LNCAP (cell line): Measurements from ENCODE around the gene RBM20.

Experiments
- CTCF ChIP-seq: fragments of 450-650 bp; IDR thresholded peaks from 2 replicates; pipeline ENCODE4 v1.5.1; 2017; ENCODE audit warnings: mild to moderate bottlenecking

RBM20 gene

DNA sequence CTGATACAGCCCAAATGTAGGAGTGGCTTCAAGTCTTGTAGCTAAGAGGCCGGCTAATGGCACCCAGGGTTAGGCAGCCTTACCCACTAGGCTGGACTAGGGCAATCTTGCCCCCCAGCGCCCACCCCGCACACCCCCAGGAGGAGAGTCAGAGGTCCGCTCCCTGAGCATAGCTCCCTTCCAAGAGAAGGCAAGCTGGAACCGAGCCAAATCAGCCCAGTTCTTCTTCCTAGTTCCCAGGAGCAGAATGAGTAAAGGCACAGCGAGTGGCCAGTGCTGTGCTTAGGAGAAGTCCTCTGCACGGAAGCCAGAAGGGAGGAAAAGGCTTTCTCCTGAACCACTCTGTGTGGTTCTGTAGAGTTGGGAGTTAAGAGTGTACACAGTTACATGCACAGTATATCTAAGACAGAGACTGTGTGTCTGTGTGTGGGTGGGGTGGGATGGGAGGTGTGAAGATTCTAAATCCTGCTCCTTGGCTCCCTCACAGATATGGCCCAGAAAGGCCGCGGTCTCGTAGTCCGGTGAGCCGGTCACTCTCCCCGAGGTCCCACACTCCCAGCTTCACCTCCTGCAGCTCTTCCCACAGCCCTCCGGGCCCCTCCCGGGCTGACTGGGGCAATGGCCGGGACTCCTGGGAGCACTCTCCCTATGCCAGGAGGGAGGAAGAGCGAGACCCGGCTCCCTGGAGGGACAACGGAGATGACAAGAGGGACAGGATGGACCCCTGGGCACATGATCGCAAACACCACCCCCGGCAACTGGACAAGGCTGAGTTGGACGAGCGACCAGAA is 167.8 kb downstream of the RBM20 start:
- TF ChIP-seq CTCF, result no peak

DNA sequence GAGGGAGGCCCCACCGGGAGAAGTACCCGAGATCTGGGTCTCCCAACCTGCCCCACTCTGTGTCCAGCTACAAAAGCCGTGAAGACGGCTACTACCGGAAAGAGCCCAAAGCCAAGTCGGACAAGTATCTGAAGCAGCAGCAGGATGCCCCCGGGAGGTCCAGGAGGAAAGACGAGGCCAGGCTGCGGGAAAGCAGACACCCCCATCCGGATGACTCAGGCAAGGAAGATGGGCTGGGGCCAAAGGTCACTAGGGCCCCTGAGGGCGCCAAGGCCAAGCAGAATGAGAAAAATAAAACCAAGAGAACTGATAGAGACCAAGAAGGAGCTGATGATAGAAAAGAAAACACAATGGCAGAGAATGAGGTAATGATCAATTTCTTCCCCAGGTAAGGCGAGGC is 168.4 kb downstream of the RBM20 start:
- TF ChIP-seq CTCF, result no peak

DNA sequence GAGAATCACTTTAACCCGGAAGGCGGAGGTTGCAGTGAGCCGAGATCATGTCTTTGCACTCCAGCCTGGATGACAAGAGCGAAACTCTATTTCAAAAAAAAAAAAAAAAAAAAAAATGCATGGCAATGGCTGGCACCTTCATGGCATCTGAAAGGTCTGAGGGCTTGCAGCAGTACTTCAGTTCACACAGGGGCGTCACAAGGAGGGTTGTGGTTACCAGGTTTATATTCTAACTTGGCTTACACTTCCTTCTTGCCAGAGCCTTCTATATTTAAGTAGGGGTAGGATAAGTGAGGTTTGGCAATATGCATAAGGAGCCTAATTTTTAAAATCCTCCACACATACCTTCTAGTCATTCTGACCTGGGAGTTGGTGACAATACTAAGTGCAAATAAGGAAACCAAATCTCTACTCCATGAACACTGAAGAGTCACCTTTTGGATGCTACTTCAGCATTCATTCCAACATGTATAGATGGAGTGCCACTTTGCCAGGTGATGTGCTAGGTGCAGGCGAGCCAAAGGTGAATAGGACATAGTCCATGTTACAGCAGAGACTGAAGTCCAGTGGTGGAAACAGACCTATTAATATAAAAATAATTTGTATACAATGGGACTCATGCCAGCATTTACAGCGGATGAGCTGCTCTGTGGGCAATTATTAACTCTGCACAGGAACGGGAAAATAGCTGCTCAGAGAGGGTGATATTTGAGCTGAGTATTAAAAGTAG is 169.8 kb downstream of the RBM20 start:
- TF ChIP-seq CTCF, result no peak

GRCh38 chr10:110815354-110816004 is 171.3 kb downstream of the RBM20 start:
- TF ChIP-seq CTCF, result no peak

- TF ChIP-seq CTCF, result no peak
These were observed 173.5 kb downstream of the RBM20 start for GRCh38 chr10:110817614-110818013.

GRCh38 chr10:110818311-110819256 is 174.4 kb downstream of the RBM20 start:
- no peak for TF ChIP-seq CTCF

DNA sequence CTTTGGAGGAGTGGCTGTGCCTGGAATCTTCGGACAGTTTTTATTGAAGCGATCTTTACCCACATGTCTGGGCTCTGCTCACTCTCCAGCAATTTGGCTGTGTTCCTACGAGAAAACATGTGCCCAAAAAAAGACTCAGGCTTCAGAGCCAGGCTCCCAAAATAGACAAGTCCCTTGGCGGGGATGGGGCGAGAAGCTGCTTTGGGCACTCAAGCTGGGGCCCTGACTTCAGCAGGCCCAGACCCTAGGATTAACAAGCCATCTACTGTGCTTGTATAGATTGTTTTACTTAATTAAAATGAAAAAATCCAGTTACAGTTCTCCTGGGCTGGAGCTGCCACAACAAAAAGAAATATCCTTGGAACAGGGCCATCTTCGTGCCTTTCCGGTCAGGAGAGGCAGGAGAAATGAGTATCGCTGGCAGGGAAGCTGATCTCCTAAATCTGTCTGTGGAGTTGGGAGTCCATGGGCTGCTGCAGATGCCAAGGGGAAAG is 176.2 kb downstream of the RBM20 start:
- no peak for TF ChIP-seq CTCF
